Neural cell (in vitro differentiated cells): ENCODE results near the gene TFEB. TPM values are rescaled to one million over a fixed set of nuclear protein-coding genes. Genes with fewer than 3 reads are reported as not detected.

Experiments
- H2AFZ ChIP-seq: fragments of 200-600, 300-800 bp; sonication (generic), shearing (Covaris generic); 2 replicates; pipeline ENCODE4 v1.6.0; 2014; ENCODE audit warnings: low read depth, mild to moderate bottlenecking, antibody characterized with exemption, low read length, moderate library complexity
- H3F3A ChIP-seq: fragments of 200-600 bp; shearing (Covaris generic); 2 replicates; pipeline ENCODE4 v1.6.1; 2016; ENCODE audit warnings: mild to moderate bottlenecking, moderate library complexity, mixed read lengths, antibody characterized with exemption, low read length; ENCODE audit not compliant: insufficient read depth, poor library complexity, severe bottlenecking
- H3K27ac ChIP-seq: fragments of 200-600, 300-800 bp; sonication (generic), shearing (Covaris generic); 2 replicates; pipeline ENCODE4 v1.5.1; 2014; ENCODE audit warnings: mild to moderate bottlenecking, low read length, moderate library complexity
- H3K27me3 ChIP-seq: fragments of 300-800, 200-600 bp; sonication (generic), shearing (Covaris generic); 2 replicates; pipeline ENCODE4 v1.6.0; 2014; ENCODE audit warnings: mild to moderate bottlenecking, low read depth, low read length, moderate library complexity; ENCODE audit not compliant: insufficient read depth
- H3K36me3 ChIP-seq: fragments of 300-800, 200-600 bp; sonication (generic), shearing (Covaris generic); 2 replicates; pipeline ENCODE4 v1.5.1; 2014; ENCODE audit warnings: mild to moderate bottlenecking, antibody characterized with exemption, low read length, moderate library complexity; ENCODE audit not compliant: insufficient read depth
- H3K4me2 ChIP-seq: fragments of 300-800, 200-600 bp; sonication (generic), shearing (Covaris generic); 2 replicates; pipeline ENCODE4 v1.6.0; 2014; ENCODE audit warnings: mild to moderate bottlenecking, low read length
- H3K4me3 ChIP-seq: fragments of 300-800, 200-600 bp; sonication (generic), shearing (Covaris generic); 2 replicates; pipeline ENCODE4 v1.5.1; 2014; ENCODE audit warnings: mild to moderate bottlenecking, low read length, moderate library complexity
- H3K79me2 ChIP-seq: fragments of 200-600 bp; shearing (Covaris generic); replicated peaks from 2 replicates; pipeline ENCODE4 v1.6.0; 2014; ENCODE audit warnings: mild to moderate bottlenecking, low read length, moderate library complexity; ENCODE audit not compliant: insufficient read depth
- H3K9ac ChIP-seq: fragments of 300-800, 200-600 bp; sonication (generic), shearing (Covaris generic); 2 replicates; pipeline ENCODE4 v1.6.1; 2016; ENCODE audit warnings: mild to moderate bottlenecking, low read length, mixed read lengths
- H3K9me2 ChIP-seq: fragments of 200-600 bp; shearing (Covaris generic); 2 replicates; pipeline ENCODE4 v1.6.1; 2016; ENCODE audit warnings: mild to moderate bottlenecking, low read length, mixed read lengths; ENCODE audit not compliant: insufficient read depth
- H3K9me3 ChIP-seq: fragments of 200-600, 300-800 bp; sonication (generic), shearing (Covaris generic); 2 replicates; pipeline ENCODE4 v1.6.1; 2016; ENCODE audit warnings: mild to moderate bottlenecking, mixed run types, low read length, moderate library complexity, mixed read lengths
- H4K20me1 ChIP-seq: fragments of 200-600 bp; shearing (Covaris generic); 2 replicates; pipeline ENCODE4 v1.6.1; 2016; ENCODE audit warnings: mild to moderate bottlenecking, mixed run types; ENCODE audit not compliant: insufficient read depth
- EP300 ChIP-seq: fragments of 450-650 bp; conservative IDR thresholded peaks from 2 replicates; pipeline ENCODE4 v1.6.1; 2014; ENCODE audit warnings: antibody characterized with exemption, mild to moderate bottlenecking, moderate library complexity; ENCODE audit not compliant: poor library complexity, severe bottlenecking
- EZH2 ChIP-seq: fragments of 200-600, 300-800 bp; shearing (Covaris generic), sonication (generic); IDR thresholded peaks from 2 replicates; pipeline ENCODE4 v1.6.1; 2014; ENCODE audit warnings: antibody characterized with exemption, low read length, borderline replicate concordance, mild to moderate bottlenecking; ENCODE audit not compliant: insufficient read depth, poor library complexity, severe bottlenecking
- MXI1 ChIP-seq: fragments of 450-650 bp; conservative IDR thresholded peaks from 2 replicates; pipeline ENCODE4 v1.6.1; 2014; ENCODE audit warnings: antibody characterized with exemption, mild to moderate bottlenecking; ENCODE audit not compliant: poor library complexity, severe bottlenecking
- POLR2AphosphoS5 ChIP-seq: IDR thresholded peaks from 2 replicates; pipeline ENCODE4 v1.6.1; 2012
- SMC3 ChIP-seq: fragments of 450-650 bp; conservative IDR thresholded peaks from 2 replicates; pipeline ENCODE4 v1.6.1; 2014; ENCODE audit warnings: antibody characterized with exemption, mild to moderate bottlenecking, moderate library complexity; ENCODE audit not compliant: poor library complexity
- TAF1 ChIP-seq: IDR thresholded peaks from 2 replicates; pipeline ENCODE4 v1.6.1; 2012; ENCODE audit warnings: low read depth
- polyA plus RNA-seq: library from polyadenylated mRNA; depleted of rRNA; stranded (reverse); fragments of >200 nt; gene quantifications from 2 replicates; pipeline ENCODE4 v1.2.3, GENCODE V29; 2014
- TF ChIP-seq, protein P1 (sequence below): fragments of 450-650 bp; IDR thresholded peaks from 2 replicates; pipeline ENCODE4 v1.5.1; 2014; ENCODE audit warnings: antibody characterized with exemption, mild to moderate bottlenecking, moderate library complexity; ENCODE audit not compliant: poor library complexity, severe bottlenecking

TFEB gene
- polyA plus RNA-seq, 1 donor from 2014 or later = 0.24 TPM

- Histone ChIP-seq H3K9me2 (no peaks in the 10 kb centered on the region), H3K4me3 (no peak overlapping the region), H3K9ac (no peak overlapping the region), H2AFZ (no peak overlapping the region), H3K27ac (no peak overlapping the region), H3K27me3 (no peaks in the 10 kb centered on the region), H3K79me2 (no peaks in the 10 kb centered on the region), H3F3A (no peaks in the 10 kb centered on the region), H3K9me3 (no peaks in the 10 kb centered on the region), H3K4me2 (no peak overlapping the region), H3K36me3 (no peaks in the 10 kb centered on the region), H4K20me1 (no peaks in the 10 kb centered on the region)
- TF ChIP-seq TAF1 (no peak), POLR2AphosphoS5 (no peak), SMC3 (no peak)
- TF ChIP-seq, protein P1, sequence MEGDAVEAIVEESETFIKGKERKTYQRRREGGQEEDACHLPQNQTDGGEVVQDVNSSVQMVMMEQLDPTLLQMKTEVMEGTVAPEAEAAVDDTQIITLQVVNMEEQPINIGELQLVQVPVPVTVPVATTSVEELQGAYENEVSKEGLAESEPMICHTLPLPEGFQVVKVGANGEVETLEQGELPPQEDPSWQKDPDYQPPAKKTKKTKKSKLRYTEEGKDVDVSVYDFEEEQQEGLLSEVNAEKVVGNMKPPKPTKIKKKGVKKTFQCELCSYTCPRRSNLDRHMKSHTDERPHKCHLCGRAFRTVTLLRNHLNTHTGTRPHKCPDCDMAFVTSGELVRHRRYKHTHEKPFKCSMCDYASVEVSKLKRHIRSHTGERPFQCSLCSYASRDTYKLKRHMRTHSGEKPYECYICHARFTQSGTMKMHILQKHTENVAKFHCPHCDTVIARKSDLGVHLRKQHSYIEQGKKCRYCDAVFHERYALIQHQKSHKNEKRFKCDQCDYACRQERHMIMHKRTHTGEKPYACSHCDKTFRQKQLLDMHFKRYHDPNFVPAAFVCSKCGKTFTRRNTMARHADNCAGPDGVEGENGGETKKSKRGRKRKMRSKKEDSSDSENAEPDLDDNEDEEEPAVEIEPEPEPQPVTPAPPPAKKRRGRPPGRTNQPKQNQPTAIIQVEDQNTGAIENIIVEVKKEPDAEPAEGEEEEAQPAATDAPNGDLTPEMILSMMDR = no peak
These were observed 79.3 kb downstream of the TFEB start for GRCh38 chr6:41656002-41656691.

- no peak overlapping the region for H2AFZ ChIP-seq
- no peak overlapping the region for H3K9ac ChIP-seq
- no peak for TF ChIP-seq SMC3
- TF ChIP-seq EP300 = no peak
- no peak for TF ChIP-seq MXI1
- TF ChIP-seq POLR2AphosphoS5 = no peak
- TF ChIP-seq TAF1 = no peak
- H3K4me3 ChIP-seq = no peak overlapping the region
- H3K79me2 ChIP-seq = no peaks in the 10 kb centered on the region
- no peaks in the 10 kb centered on the region for H3K9me3 ChIP-seq
- H3K36me3 ChIP-seq = no peaks in the 10 kb centered on the region
- H3K27ac ChIP-seq = no peak overlapping the region
- H3K27me3 ChIP-seq = no peaks in the 10 kb centered on the region
- H4K20me1 ChIP-seq = no peaks in the 10 kb centered on the region
- H3K4me2 ChIP-seq = no peak overlapping the region
- no peaks in the 10 kb centered on the region for H3F3A ChIP-seq
- H3K9me2 ChIP-seq = no peaks in the 10 kb centered on the region
These were observed 79.8 kb downstream of the TFEB start for GRCh38 chr6:41655646-41656001.

- H3K4me3 ChIP-seq = no peak overlapping the region
- H3K27me3 ChIP-seq = no peaks in the 10 kb centered on the region
- H3K9me3 ChIP-seq = no peaks in the 10 kb centered on the region
- no peaks in the 10 kb centered on the region for H3K79me2 ChIP-seq
- no peaks in the 10 kb centered on the region for H4K20me1 ChIP-seq
- no peak overlapping the region for H2AFZ ChIP-seq
- H3K36me3 ChIP-seq = no peaks in the 10 kb centered on the region
- TF ChIP-seq EZH2 = no peak
- TF ChIP-seq POLR2AphosphoS5 = no peak
- TF ChIP-seq, protein P1 = no peak
- no peak overlapping the region for H3K4me2 ChIP-seq
- no peak overlapping the region for H3K9ac ChIP-seq
- no peaks in the 10 kb centered on the region for H3K9me2 ChIP-seq
- no peak overlapping the region for H3K27ac ChIP-seq
- H3F3A ChIP-seq = no peaks in the 10 kb centered on the region
These were observed 80.2 kb downstream of the TFEB start for GRCh38 chr6:41655176-41655575.
